Right lobe of liver (tissue), 4 donors: ENCODE data around the gene NTM.

Experiments
- CTCF ChIP-seq, 4 donors: fragments of 200-600 bp in 3 of 4; fragments of 450-650 bp in 1 of 4; IDR thresholded peaks; one replicate each; pipeline versions ENCODE4 v1.5.1 to v1.8.0; 2016 to 2022; ENCODE audit warnings: antibody characterized with exemption in 4 of 4, mild to moderate bottlenecking in 2 of 4
- POLR2A ChIP-seq: fragments of 450-650 bp; IDR thresholded peaks from one replicate; pipeline ENCODE4 v1.6.1; 2017; ENCODE audit warnings: antibody characterized with exemption, mild to moderate bottlenecking
- donor health status: DM: no; HTN: no; CAD: no.
- donor health status: DM: no; HTN: no; CAD: no.
- donor health status: DM: no; HTN: yes; CAD: no.

GRCh38 chr11:131662993-131663392 is 292.6 kb downstream of the NTM start:
- TF ChIP-seq CTCF (IDR thresholded peaks at IDR 0.05): no peak
- TF ChIP-seq POLR2A: no peak
